Effector CD8-positive, alpha-beta T cell (primary cell): ENCODE results near the gene STK25.

Source experiments
- DNase-seq: peaks from one replicate; lab custom pipeline; 2025; lab: John Stamatoyannopoulos, UW
- total RNA-seq, 4 experiments: gene quantifications; one replicate each; lab custom pipeline; 2026; lab: John Stamatoyannopoulos, UW

STK25 gene
- 110 to 145 (median 125) reads per million in 4 experiments for total RNA-seq

- peak; percentile 94 for DNase-seq
Observed at GRCh38 chr2:241508240-241509154, at the start of gene STK25. Gene STK25, minus strand, starts transcription at chr2:241508584. Its CDS starts 549 bp downstream, at chr2:241508035.

GRCh38 chr2:241556746-241557145 is 48.4 kb upstream of the STK25 start:
- DNase-seq, result no peak

DNA sequence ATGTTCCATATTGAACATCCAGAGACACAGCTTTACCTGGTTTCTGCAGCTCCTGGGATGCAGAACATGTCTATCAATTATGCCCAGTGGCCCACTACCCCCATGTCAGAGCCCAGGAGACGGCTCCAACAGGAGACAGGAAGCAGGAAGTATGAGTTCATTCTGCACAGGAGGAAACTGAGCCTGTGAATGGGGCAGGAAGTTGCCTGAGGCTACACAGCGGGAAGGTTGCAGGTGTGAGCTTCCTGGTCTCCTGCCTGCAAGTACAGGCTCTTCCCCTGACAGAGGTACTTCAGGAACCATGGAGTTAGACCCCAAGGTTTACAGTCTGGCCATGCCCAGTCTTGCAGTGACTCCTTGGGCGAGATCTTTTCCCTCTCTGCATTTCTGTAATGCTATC is 47.3 kb upstream of the STK25 start:
- no peak for DNase-seq

GRCh38 chr2:241554610-241555322 is 46.4 kb upstream of the STK25 start:
- no peak for DNase-seq

DNA sequence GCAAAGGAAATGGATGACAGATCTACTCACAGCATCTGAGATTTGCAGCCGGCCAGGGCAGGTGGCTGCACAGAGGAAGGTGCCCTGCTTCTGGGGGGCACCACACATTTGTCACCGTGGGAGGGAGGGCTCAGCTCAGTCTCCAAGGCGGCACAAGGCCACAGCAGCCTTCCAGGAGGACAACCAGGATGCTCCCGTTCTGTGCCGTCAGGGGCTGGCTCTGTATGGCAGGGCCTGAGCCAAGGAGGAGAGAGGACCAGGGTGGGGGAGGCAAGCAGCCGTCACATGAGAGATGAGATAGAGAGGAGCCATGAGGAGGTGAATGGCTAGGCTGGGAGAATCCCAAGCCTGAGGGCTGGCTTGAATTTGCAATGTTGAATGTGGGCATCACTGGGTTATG is 45.6 kb upstream of the STK25 start:
- DNase-seq, result no peak

DNA sequence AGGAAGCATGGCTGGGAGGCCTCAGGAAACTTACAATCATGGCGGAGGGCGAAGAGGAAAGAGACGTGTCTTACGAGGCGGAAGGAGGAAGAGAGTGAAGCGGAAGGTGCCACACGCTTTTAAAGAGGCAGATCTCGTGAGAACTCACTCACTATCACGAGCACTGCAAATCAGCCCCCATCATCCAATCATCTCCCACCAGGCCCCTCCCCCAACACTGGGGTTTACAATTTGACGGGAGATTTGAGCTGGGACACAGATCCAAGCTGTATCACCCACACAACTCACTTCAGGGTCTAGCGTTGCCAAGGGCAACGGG is 45.1 kb upstream of the STK25 start:
- DNase-seq, result no peak

- no peak for DNase-seq
Observed at GRCh38 chr2:241551998-241552737, 43.8 kb upstream of the STK25 start.

- DNase-seq, result no peak
Observed at GRCh38 chr2:241551599-241551997, 43.2 kb upstream of the STK25 start.

DNA sequence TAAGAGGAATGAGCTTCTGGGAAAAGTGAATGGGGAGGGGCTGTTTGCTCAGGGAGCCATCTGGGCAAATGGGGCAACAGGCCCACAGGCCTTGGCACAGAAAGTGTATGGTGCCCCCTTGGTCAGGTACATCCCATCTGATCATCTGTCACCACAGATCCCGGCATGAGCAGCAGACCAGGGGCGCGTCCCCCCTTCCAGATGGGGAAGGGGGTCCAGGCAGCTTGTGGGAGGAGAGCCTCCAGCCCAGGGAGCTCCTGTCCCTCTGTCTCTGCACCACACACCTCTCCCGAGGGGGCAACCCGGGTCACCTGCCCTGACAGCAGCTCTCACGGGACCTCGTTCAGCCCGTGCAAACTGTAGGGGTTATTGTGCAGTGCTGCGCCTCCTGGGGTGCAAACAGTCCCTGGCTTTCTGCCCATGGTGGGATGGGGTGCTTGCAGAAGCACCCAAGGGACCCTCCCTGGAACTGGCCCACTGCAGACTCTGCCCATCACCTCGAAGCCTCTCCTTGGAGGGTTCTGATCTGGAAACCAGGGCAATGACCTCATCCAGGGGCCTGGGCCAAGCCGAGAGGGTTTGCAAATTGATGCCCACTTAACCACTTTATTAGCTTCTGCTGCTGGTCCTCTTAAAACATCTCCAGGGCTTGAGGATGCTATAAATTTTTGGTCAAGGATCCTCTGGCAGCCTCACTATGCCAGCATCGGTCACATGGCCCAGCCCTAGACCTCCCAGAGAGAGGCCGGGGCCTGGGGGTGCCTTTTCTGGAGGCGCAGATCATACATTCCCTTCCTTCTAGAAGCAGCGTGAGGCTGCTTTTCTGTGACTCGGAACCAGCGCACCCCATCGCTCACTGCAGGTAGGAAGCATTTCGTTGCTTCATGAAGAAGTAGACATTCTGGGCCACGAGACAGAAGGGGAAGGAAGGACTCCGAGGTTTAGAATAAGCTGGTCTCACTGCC is 42.5 kb upstream of the STK25 start:
- no peak for DNase-seq

GRCh38 chr2:241548451-241548835 is 40.1 kb upstream of the STK25 start:
- DNase-seq, result no peak

- DNase-seq, result no peak
Observed at GRCh38 chr2:241547781-241548450, 39.5 kb upstream of the STK25 start.

- DNase-seq, result no peak
Observed at GRCh38 chr2:241546771-241547498, 38.6 kb upstream of the STK25 start.

DNA sequence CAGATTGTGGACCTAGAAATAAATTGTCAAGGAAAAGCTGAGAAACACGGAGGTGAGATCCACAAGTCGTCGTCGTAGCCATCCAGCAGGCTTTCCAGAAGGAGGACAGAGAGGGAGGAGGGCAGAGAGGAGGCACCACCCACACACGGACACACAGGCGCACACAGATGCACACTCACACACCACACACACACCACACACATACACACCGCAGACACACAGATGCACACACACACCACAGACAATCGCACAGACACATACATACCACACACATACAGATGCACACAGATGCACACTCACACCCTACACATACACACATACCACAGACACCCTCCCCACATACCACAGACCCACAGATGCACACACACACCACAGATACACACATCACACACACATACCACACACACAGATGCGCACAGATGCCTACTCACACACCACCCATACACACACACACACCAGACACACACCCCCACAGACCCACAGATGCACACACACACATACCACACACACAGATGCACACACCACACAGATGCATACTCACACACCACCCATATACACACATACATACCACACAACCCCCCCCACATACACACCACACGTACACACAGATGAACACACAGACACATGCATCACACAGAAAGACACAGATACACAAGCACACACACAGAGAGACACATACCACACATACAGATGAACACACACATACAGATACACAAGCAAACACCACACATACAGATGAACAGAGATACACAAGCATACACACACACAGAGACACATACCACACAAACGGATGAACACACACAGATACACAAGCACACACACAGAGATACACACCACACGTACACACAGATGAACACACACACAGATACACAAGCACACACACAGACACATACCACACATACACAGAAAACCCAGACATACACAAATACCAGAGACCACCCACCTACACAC is 37.4 kb upstream of the STK25 start:
- DNase-seq, result no peak

- no peak for DNase-seq
Observed at GRCh38 chr2:241545106-241545505, 36.7 kb upstream of the STK25 start.

GRCh38 chr2:241542278-241542605 is 33.9 kb upstream of the STK25 start:
- DNase-seq, result no peak

DNA sequence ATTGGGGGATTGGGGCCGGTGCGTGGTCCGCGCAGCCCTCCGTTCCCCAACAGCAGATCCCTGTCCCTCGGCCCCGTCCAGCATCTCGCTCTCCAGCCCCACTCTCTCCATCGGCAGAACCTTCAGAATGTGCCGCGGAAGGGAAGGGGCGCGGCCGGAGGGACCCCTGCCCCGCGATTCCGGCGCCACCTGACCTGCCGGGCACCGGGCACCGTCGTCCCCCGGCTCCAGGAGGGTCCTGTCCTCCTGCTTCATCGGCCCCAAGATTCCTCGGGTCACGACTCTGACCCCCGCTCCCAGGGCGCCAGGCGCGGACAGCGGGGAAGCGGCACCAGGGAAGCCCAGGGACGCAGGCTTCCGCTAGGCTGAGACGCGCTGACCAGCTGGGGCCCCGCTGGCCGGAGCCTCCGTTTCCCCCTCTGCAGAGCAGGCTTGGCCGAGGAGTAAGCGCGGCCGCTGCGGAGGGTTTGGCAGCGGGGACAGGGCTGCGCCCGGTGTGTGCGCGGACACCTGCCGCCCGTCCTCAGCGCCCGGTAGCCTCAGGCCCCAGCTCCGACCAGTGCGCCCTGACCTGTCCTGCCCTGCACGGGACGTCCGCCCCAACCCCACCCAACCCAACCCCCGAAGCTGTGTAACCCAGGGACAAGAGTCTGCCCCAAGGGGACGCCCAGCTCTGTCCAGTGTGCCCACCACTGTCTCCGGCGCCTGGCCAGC is 33.3 kb upstream of the STK25 start:
- DNase-seq, result no peak

GRCh38 chr2:241540771-241541561 is 32.6 kb upstream of the STK25 start:
- peak; percentile 58 for DNase-seq

- DNase-seq, result no peak
Observed at GRCh38 chr2:241540401-241540770, 32.0 kb upstream of the STK25 start.
